ENCODE measurements around the gene DEGS1. TPM values are rescaled to one million over a fixed set of nuclear protein-coding genes. Genes with fewer than 3 reads are reported as not detected.

DEGS1 gene
- total and polyA plus RNA-seq, 5 donors: 69.3 to 83.9 (median 74.9) TPM

Other genes with a start within 250 kb of the DEGS1 start
- 10 to 100 TPM; 16.6 to 19.9 (median 19.4) TPM for gene FBXO28, start 69.1 kb upstream of the DEGS1 start, total RNA-seq
- 7.7 TPM for gene FBXO28, start 69.1 kb upstream of the DEGS1 start, polyA plus RNA-seq
- gene NVL, start 146.9 kb downstream of the DEGS1 start, total RNA-seq: 10 to 100 TPM in 3 of 4 donors, 1 to 10 TPM in 1; 9.8 to 14.4 (median 11.9) TPM
- 10.8 TPM for gene NVL, start 146.9 kb downstream of the DEGS1 start, polyA plus RNA-seq
- 10 to 100 TPM; 26.8 to 35.3 (median 32.2) TPM for gene CNIH4, start 173.6 kb downstream of the DEGS1 start, total RNA-seq
- gene CNIH4, start 173.6 kb downstream of the DEGS1 start, polyA plus RNA-seq: 45.6 TPM

All from right cardiac atrium (tissue), 5 donors.